ENCODE data around the gene NDUFV1. TPM values are rescaled to one million over a fixed set of nuclear protein-coding genes. Genes with fewer than 3 reads are reported as not detected.
A peak's percentile ranks its signal among the peaks of the same experiment; 100 is the strongest.

Gene NDUFV1
- total RNA-seq, 2 experiments from 2014 or later: 223 to 224 TPM

GRCh38 chr11:67646535-67647336 lies 40.0 kb downstream of the NDUFV1 start:
- intact Hi-C loops (cut with DNase I, micrococcal nuclease): no loop called here
- Mint-ChIP-seq H3K9me3 (no peaks in the 10 kb centered on the region), H3K4me1 (ENCODE audit: low read depth) (peaks cover 32% of the 10 kb centered on the region), H3K27ac (no peak overlapping the region), H3K4me3 (peak overlapping the region; percentile 62), H3K27me3 (no peaks in the 10 kb centered on the region), H3K36me3 (ENCODE audit: low read depth) (peaks cover 4% of the 10 kb centered on the region)
- Histone ChIP-seq H3K4me1 (ENCODE audit: insufficient read depth, low read length) (peaks cover 48% of the 10 kb centered on the region), H3K27ac (ENCODE audit: low read depth in 1 of 2, low read length in 2 of 2) (no peak overlapping the region), H3K27me3 (ENCODE audit: control insufficient read depth in 1 of 2, insufficient read depth in 2 of 2, low read length in 2 of 2) (no peaks in the 10 kb centered on the region), H3K9me3 (ENCODE audit: control insufficient read depth in 1 of 2, insufficient read depth in 1 of 2, low read length in 2 of 2) (peaks cover 0 to 5% of the 10 kb centered on the region in 2 experiments), H3K4me3 (ENCODE audit: low read length) (no peak overlapping the region), H3K36me3 (ENCODE audit: insufficient read depth, low read length) (no peaks in the 10 kb centered on the region)
- ChIA-PET POLR2A (interaction anchor here (0.9 to 2.2 kb wide), 3 partner anchors 13 to 32 kb away, joined by 3 to 11 read pairs (median 4); partner anchors contain the start of gene NUDT8), CTCF (interaction anchor here (1.1 to 1.6 kb wide), 2 partner anchors 10 to 17 kb away, joined by 3 to 6 read pairs; partner anchors contain the start of gene NUDT8)
- TF ChIP-seq, protein P1, sequence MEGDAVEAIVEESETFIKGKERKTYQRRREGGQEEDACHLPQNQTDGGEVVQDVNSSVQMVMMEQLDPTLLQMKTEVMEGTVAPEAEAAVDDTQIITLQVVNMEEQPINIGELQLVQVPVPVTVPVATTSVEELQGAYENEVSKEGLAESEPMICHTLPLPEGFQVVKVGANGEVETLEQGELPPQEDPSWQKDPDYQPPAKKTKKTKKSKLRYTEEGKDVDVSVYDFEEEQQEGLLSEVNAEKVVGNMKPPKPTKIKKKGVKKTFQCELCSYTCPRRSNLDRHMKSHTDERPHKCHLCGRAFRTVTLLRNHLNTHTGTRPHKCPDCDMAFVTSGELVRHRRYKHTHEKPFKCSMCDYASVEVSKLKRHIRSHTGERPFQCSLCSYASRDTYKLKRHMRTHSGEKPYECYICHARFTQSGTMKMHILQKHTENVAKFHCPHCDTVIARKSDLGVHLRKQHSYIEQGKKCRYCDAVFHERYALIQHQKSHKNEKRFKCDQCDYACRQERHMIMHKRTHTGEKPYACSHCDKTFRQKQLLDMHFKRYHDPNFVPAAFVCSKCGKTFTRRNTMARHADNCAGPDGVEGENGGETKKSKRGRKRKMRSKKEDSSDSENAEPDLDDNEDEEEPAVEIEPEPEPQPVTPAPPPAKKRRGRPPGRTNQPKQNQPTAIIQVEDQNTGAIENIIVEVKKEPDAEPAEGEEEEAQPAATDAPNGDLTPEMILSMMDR (IDR thresholded peaks at IDR 0.05): no peak
- peak in 8 of 14 experiments; percentile 12 to 68 (median 42) for DNase-seq
- ATAC-seq (ENCODE audit: poor library complexity): no peak

- H3K27me3 ChIP-seq (ENCODE audit: control insufficient read depth in 1 of 2, insufficient read depth in 2 of 2, low read length in 2 of 2): no peaks in the 10 kb centered on the region
- TF ChIP-seq, protein P1 (IDR thresholded peaks at IDR 0.05): no peak
- Mint-ChIP-seq H3K4me1 (ENCODE audit: low read depth) (peaks cover 32% of the 10 kb centered on the region), H3K4me3 (no peak overlapping the region), H3K36me3 (ENCODE audit: low read depth) (peaks cover 4% of the 10 kb centered on the region), H3K27ac (no peak overlapping the region), H3K9me3 (no peaks in the 10 kb centered on the region), H3K27me3 (no peaks in the 10 kb centered on the region)
- no peaks in the 10 kb centered on the region for H3K36me3 ChIP-seq (ENCODE audit: insufficient read depth, low read length)
- ChIA-PET POLR2A (interaction anchor here (2.2 kb wide), 1 partner anchor 18 kb away, joined by 11 read pairs; the partner anchor contains the start of gene NUDT8), CTCF (interaction anchor here (2.0 kb wide), 1 partner anchor 19 kb away, joined by 9 read pairs; the partner anchor contains the start of gene NUDT8)
- intact Hi-C loops (cut with DNase I, micrococcal nuclease): no loop called here
- no peak overlapping the region for H3K27ac ChIP-seq (ENCODE audit: low read depth in 1 of 2, low read length in 2 of 2)
- peaks cover 0 to 5% of the 10 kb centered on the region in 2 experiments for H3K9me3 ChIP-seq (ENCODE audit: control insufficient read depth in 1 of 2, insufficient read depth in 1 of 2, low read length in 2 of 2)
- peaks cover 48% of the 10 kb centered on the region for H3K4me1 ChIP-seq (ENCODE audit: insufficient read depth, low read length)
- no peak for ATAC-seq (ENCODE audit: poor library complexity)
- H3K4me3 ChIP-seq (ENCODE audit: low read length): no peak overlapping the region
- peak in 1 of 14 experiments; percentile 14 for DNase-seq
Measured at GRCh38 chr11:67647471-67647870, 40.7 kb downstream of the NDUFV1 start.

DNA sequence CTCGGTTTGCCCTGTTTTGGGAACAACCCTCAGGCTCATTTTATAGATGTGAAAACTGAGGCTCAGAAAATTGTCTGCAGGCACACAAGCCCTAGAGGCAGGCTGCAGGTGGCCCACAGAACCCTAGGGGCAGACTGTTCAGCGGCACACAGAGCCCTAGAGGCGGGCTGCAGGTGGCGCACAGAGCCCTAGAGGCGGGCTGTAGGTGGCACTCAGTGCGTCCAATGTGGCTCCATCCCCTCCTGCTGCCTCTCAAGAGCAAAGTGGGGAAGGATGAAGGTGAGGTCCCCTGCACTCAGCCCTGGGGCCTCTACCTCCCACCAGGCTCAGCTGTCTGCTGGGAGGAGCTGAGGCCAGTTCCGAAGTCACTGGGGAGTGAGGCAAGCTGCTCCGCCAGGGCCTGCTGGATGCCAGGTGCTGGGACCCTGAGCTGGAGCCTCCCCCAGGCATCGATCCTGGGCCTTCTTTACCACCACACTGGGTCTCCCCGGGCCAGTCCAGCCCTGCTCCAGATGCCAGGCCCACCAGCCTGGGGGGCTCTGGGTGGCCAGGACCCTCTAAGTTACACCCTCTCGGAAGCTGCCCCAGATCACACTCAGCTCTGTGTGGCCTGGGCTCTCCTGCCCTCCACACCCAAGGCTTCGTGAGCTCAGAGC lies 41.5 kb downstream of the NDUFV1 start:
- intact Hi-C loops (cut with DNase I, micrococcal nuclease): loop anchor here in 1 of 2 experiments (1.0 kb wide), 1 partner anchor 18 kb away; no protein-coding TSS in a partner anchor

More for the DNA sequence above, 41.5 kb downstream of the NDUFV1 start:
- ATAC-seq (ENCODE audit: poor library complexity) (peak; percentile 92), DNase-seq (peak; percentile 21 to 78 (median 51))
- no peaks in the 10 kb centered on the region for H3K9me3 Mint-ChIP-seq
- no peaks in the 10 kb centered on the region for H3K27me3 ChIP-seq (ENCODE audit: control insufficient read depth in 1 of 2, insufficient read depth in 2 of 2, low read length in 2 of 2)
- no peaks in the 10 kb centered on the region for H3K36me3 ChIP-seq (ENCODE audit: insufficient read depth, low read length)
- peaks cover 0 to 5% of the 10 kb centered on the region in 2 experiments for H3K9me3 ChIP-seq (ENCODE audit: control insufficient read depth in 1 of 2, insufficient read depth in 1 of 2, low read length in 2 of 2)
- TF ChIP-seq, protein P1 (IDR thresholded peaks at IDR 0.05): peak; percentile 48
- H3K27me3 Mint-ChIP-seq: no peaks in the 10 kb centered on the region
- H3K4me3 ChIP-seq (ENCODE audit: low read length): no peak overlapping the region
- ChIA-PET POLR2A (interaction anchor here (0.5 to 4.9 kb wide), 3 partner anchors 11 to 190 kb away, joined by 3 to 51 read pairs (median 3); partner anchors contain the start of gene NUDT8), CTCF (interaction anchor here (1.5 to 2.0 kb wide), 2 partner anchors 11 to 19 kb away, joined by 7 to 9 read pairs; partner anchors contain the start of gene NUDT8)
- H3K4me3 Mint-ChIP-seq: peak overlapping the region; percentile 76
- peak overlapping the region; percentile 27 for H3K27ac Mint-ChIP-seq
- no peak overlapping the region for H3K27ac ChIP-seq (ENCODE audit: low read depth in 1 of 2, low read length in 2 of 2)
- H3K36me3 Mint-ChIP-seq (ENCODE audit: low read depth): peaks cover 4% of the 10 kb centered on the region
- peaks cover 32% of the 10 kb centered on the region for H3K4me1 Mint-ChIP-seq (ENCODE audit: low read depth)
- peaks cover 48% of the 10 kb centered on the region for H3K4me1 ChIP-seq (ENCODE audit: insufficient read depth, low read length)

Data from CD4-positive, alpha-beta T cell (primary cell).